Measurements from ENCODE around the gene CYBC1. TPM values are rescaled to one million over a fixed set of nuclear protein-coding genes. Genes with fewer than 3 reads are reported as not detected.

CYBC1 gene
- 43.4 and 50.3 TPM in 2 replicates for total RNA-seq

GRCh38 chr17:82450357-82451106, at the start of gene CYBC1:
Gene CYBC1 (minus strand): TSS chr17:82450752. CDS start chr17:82449254, 1,498 bp downstream.

GRCh38 chr17:82458179-82458884, 7.8 kb upstream of the CYBC1 start, which contains the start of gene NARF:
Gene NARF (plus strand): TSS chr17:82458741. CDS start chr17:82458804, 63 bp downstream.

GRCh38 chr17:82418001-82418986, 32.3 kb downstream of the CYBC1 start, which contains the start of the genes HEXD and OGFOD3:
Gene HEXD (plus strand): TSS chr17:82418347. CDS start chr17:82419800, 1,453 bp downstream.
Gene OGFOD3 (minus strand): TSS chr17:82418586. CDS start chr17:82418485, 101 bp downstream.

Other genes starting within 250 kb of the CYBC1 start
- gene CCDC57, start 237.9 kb downstream of the CYBC1 start, total RNA-seq: 4.6 and 7.7 TPM in 2 replicates
- gene SLC16A3, start 221.7 kb downstream of the CYBC1 start, total RNA-seq: 154 and 189 TPM in 2 replicates
- 34.9 and 35.2 TPM in 2 replicates for gene CSNK1D, start 177.1 kb downstream of the CYBC1 start, total RNA-seq
- not detected in 2 replicates for gene CD7, start 133.1 kb downstream of the CYBC1 start, total RNA-seq
- gene SECTM1, start 117.0 kb downstream of the CYBC1 start, total RNA-seq: 5.8 and 7.0 TPM in 2 replicates
- not detected in 2 replicates for gene TEX19, start 91.5 kb downstream of the CYBC1 start, total RNA-seq
- not detected in 2 replicates for gene UTS2R, start 79.0 kb downstream of the CYBC1 start, total RNA-seq
- 9.9 and 12.1 TPM in 2 replicates for gene HEXD, start 32.4 kb downstream of the CYBC1 start, total RNA-seq
- gene OGFOD3, start 32.2 kb downstream of the CYBC1 start, total RNA-seq: 41.1 and 43.0 TPM in 2 replicates
- 38.5 and 52.7 TPM in 2 replicates for gene NARF, start 8.0 kb upstream of the CYBC1 start, total RNA-seq
- gene FOXK2, start 69.0 kb upstream of the CYBC1 start, total RNA-seq: 28.3 and 33.9 TPM in 2 replicates
- gene WDR45B, start 197.7 kb upstream of the CYBC1 start, total RNA-seq: 70.3 and 73.1 TPM in 2 replicates
- 2.7 and 9.4 TPM in 2 replicates for gene RAB40B, start 247.9 kb upstream of the CYBC1 start, total RNA-seq

Measured in mammary microvascular endothelial cell (primary cell).